HepG2 (cell line): Measurements from ENCODE around the gene VGF. TPM values are rescaled to one million over a fixed set of nuclear protein-coding genes. Genes with fewer than 3 reads are reported as not detected.

Source experiments
- ADNP ChIP-seq: sonication (generic); formaldehyde crosslinking; IDR thresholded peaks from 2 replicates; pipeline ENCODE4 v1.4.0; 2020; ENCODE audit warnings: missing genetic modification reagents
- HNRNPUL1 ChIP-seq: fragments of 200-400 bp; formaldehyde crosslinking; IDR thresholded peaks from 2 replicates; pipeline ENCODE4 v1.6.1; 2017; ENCODE audit warnings: low read depth, mild to moderate bottlenecking, low read length, moderate library complexity
- KDM2A ChIP-seq: sonication (generic); formaldehyde crosslinking; IDR thresholded peaks from 2 replicates; pipeline ENCODE4 v1.4.0; 2020; ENCODE audit warnings: low read depth, missing genetic modification reagents, borderline replicate concordance
- SKI ChIP-seq: fragments of 450-650 bp; IDR thresholded peaks from one replicate; pipeline ENCODE4 v1.6.1; 2018; ENCODE audit warnings: mild to moderate bottlenecking; ENCODE audit not compliant: partially characterized antibody
- SOX6 ChIP-seq, 2 experiments: fragments of 450-650 bp in 1 of 2; sonication (generic) in 1 of 2; formaldehyde crosslinking in 1 of 2; IDR thresholded peaks; 2 replicates each; pipeline versions ENCODE4 v1.4.0 to v1.6.1; 2017 to 2020; ENCODE audit warnings: antibody characterized with exemption in 1 of 2, mild to moderate bottlenecking in 1 of 2, missing genetic modification reagents in 1 of 2
- TEAD3 ChIP-seq: optimal IDR thresholded peaks from 2 replicates; pipeline ENCODE3; 2016; ENCODE audit warnings: borderline replicate concordance
- ZIK1 ChIP-seq: sonication (generic); formaldehyde crosslinking; IDR thresholded peaks from 2 replicates; pipeline ENCODE4 v1.5.0; 2020; ENCODE audit warnings: mild to moderate bottlenecking, low read depth, missing genetic modification reagents, borderline replicate concordance
- ZNF121 ChIP-seq: sonication (generic); formaldehyde crosslinking; IDR thresholded peaks from 2 replicates; pipeline ENCODE4 v1.5.0; 2020; ENCODE audit warnings: mild to moderate bottlenecking, missing genetic modification reagents
- ZNF333 ChIP-seq: sonication (generic); formaldehyde crosslinking; IDR thresholded peaks from 2 replicates; pipeline ENCODE4 v1.4.0; 2020; ENCODE audit warnings: mild to moderate bottlenecking, missing genetic modification reagents, borderline replicate concordance
- ZSCAN12 ChIP-seq: sonication (generic); formaldehyde crosslinking; IDR thresholded peaks from 2 replicates; pipeline ENCODE4 v1.9.0; 2021; ENCODE audit warnings: mild to moderate bottlenecking, missing genetic modification reagents
- polyA plus RNA-seq, 8 experiments: library from polyadenylated mRNA; depleted of rRNA in 3 of 8; stranded (reverse) in 7 of 8; unstranded in 1 of 8; fragments of >200 nt; fragmentation: Illumina TruSeq in 4 of 8; extraction: Trizol in 4 of 8; gene quantifications; 2 replicates each; pipeline versions ENCODE4 v1.2.1 to v1.2.3, GENCODE V29; 2011 to 2016; ENCODE audit warnings: low read depth in 4 of 8, missing spikeins in 1 of 8, mixed read lengths in 1 of 8; ENCODE audit not compliant: insufficient read depth in 1 of 8
- total RNA-seq, 5 experiments: library from RNA; depleted of rRNA; stranded (reverse); fragments of >200 nt; fragmentation: Illumina TruSeq; extraction: Trizol; gene quantifications; 2 replicates each; pipeline ENCODE4 v1.2.3, GENCODE V29; 2016; ENCODE audit warnings: low read depth in 1 of 5
- TF ChIP-seq, protein P1 (sequence below): sonication (generic); formaldehyde crosslinking; IDR thresholded peaks from 2 replicates; pipeline ENCODE4 v1.4.0; 2020; ENCODE audit warnings: missing genetic modification reagents
- TF ChIP-seq, protein P2 (sequence below): IDR thresholded peaks from 2 replicates; pipeline ENCODE4 v1.4.0; 2020; ENCODE audit warnings: mild to moderate bottlenecking, missing genetic modification reagents
- TF ChIP-seq, protein P3 (sequence below): sonication (generic); formaldehyde crosslinking; IDR thresholded peaks from 2 replicates; pipeline ENCODE4 v1.4.0; 2020; ENCODE audit warnings: missing genetic modification reagents

VGF gene
- total and polyA plus RNA-seq, 2 of the 13 experiments (the other 11 are each of a cell fraction or from before 2014, with no cell fraction given), result 0.12 to 0.46 TPM

DNA sequence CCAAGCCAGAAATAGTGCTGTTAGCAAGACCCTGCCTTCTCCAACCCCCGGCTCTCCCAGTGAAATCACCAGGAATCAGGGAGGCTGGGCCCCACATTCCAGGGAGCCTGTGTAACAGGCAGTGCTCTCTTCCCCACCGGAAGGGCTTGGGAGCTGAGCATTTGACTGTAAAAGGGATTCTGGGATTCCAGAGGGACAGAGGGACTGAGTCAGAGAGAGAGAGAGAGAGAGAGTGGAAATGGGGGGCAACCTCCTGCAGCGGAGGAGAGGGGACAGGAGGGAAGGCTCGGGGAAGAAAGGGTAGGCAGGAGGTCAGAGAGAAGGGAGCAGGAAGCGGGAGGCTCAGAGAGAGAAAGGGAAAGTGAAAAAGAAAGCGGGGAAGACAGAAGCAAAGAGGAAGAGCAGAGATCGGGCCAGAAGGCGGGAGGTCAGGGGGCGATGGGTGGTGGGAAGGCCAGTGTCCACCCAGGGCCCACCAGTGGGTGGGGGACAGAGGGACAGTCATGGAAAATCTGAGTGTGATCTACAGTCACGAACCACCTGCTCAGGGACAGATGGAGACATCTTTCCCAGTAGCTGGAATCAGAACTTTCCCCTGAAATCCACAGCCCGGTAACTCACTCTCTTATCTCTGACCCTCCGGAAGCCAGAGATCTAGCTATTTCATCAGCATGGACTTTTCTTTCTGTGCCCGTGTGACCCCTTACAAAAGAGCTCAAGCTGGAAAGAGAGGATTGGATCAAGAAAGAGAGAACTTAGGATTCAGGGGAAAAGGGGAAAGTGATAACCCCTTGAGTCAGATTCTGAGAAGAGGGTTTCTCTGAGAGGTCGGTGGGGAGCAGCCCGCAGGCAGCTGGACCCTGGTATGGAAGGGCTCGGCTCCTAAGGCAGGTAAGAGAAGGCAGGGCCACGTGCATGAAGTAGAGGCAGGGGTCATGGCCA, 43.1 kb downstream of the VGF start (continued):
- TF ChIP-seq, protein P1, sequence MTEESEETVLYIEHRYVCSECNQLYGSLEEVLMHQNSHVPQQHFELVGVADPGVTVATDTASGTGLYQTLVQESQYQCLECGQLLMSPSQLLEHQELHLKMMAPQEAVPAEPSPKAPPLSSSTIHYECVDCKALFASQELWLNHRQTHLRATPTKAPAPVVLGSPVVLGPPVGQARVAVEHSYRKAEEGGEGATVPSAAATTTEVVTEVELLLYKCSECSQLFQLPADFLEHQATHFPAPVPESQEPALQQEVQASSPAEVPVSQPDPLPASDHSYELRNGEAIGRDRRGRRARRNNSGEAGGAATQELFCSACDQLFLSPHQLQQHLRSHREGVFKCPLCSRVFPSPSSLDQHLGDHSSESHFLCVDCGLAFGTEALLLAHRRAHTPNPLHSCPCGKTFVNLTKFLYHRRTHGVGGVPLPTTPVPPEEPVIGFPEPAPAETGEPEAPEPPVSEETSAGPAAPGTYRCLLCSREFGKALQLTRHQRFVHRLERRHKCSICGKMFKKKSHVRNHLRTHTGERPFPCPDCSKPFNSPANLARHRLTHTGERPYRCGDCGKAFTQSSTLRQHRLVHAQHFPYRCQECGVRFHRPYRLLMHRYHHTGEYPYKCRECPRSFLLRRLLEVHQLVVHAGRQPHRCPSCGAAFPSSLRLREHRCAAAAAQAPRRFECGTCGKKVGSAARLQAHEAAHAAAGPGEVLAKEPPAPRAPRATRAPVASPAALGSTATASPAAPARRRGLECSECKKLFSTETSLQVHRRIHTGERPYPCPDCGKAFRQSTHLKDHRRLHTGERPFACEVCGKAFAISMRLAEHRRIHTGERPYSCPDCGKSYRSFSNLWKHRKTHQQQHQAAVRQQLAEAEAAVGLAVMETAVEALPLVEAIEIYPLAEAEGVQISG (CRISPR knock-in tag), result peak; percentile 48; the same call in 1 of the 2 replicates
- no peak for TF ChIP-seq SOX6 (IDR thresholded peaks at IDR 0.05)
- TF ChIP-seq SOX6 (CRISPR knock-in tag; IDR thresholded peaks at IDR 0.05), result peak; percentile 54; the same call in 1 of the 2 replicates
- peak; percentile 30 for TF ChIP-seq KDM2A (CRISPR knock-in tag)
- TF ChIP-seq, protein P2, sequence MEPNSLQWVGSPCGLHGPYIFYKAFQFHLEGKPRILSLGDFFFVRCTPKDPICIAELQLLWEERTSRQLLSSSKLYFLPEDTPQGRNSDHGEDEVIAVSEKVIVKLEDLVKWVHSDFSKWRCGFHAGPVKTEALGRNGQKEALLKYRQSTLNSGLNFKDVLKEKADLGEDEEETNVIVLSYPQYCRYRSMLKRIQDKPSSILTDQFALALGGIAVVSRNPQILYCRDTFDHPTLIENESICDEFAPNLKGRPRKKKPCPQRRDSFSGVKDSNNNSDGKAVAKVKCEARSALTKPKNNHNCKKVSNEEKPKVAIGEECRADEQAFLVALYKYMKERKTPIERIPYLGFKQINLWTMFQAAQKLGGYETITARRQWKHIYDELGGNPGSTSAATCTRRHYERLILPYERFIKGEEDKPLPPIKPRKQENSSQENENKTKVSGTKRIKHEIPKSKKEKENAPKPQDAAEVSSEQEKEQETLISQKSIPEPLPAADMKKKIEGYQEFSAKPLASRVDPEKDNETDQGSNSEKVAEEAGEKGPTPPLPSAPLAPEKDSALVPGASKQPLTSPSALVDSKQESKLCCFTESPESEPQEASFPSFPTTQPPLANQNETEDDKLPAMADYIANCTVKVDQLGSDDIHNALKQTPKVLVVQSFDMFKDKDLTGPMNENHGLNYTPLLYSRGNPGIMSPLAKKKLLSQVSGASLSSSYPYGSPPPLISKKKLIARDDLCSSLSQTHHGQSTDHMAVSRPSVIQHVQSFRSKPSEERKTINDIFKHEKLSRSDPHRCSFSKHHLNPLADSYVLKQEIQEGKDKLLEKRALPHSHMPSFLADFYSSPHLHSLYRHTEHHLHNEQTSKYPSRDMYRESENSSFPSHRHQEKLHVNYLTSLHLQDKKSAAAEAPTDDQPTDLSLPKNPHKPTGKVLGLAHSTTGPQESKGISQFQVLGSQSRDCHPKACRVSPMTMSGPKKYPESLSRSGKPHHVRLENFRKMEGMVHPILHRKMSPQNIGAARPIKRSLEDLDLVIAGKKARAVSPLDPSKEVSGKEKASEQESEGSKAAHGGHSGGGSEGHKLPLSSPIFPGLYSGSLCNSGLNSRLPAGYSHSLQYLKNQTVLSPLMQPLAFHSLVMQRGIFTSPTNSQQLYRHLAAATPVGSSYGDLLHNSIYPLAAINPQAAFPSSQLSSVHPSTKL, result peak; percentile 73
- peak; percentile 77 for TF ChIP-seq ZNF121 (CRISPR knock-in tag)
- peak; percentile 99 for TF ChIP-seq TEAD3 (CRISPR knock-in tag)
- TF ChIP-seq ZSCAN12, result no peak
- TF ChIP-seq, protein P3, sequence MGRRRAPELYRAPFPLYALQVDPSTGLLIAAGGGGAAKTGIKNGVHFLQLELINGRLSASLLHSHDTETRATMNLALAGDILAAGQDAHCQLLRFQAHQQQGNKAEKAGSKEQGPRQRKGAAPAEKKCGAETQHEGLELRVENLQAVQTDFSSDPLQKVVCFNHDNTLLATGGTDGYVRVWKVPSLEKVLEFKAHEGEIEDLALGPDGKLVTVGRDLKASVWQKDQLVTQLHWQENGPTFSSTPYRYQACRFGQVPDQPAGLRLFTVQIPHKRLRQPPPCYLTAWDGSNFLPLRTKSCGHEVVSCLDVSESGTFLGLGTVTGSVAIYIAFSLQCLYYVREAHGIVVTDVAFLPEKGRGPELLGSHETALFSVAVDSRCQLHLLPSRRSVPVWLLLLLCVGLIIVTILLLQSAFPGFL (CRISPR knock-in tag), result no peak
- TF ChIP-seq ZNF333, result 0 out of 2 replicates have a peak, but pooled peaks have one; percentile 17
- no peak for TF ChIP-seq HNRNPUL1
- TF ChIP-seq ADNP, result peak; percentile 45; the same call in 1 of the 2 replicates
- 0 out of 2 replicates have a peak, but pooled peaks have one; percentile 19 for TF ChIP-seq ZIK1
- TF ChIP-seq SKI, result peak; percentile 29
